BE2C (cell line): ENCODE measurements around the gene CYSLTR2.
A peak's percentile ranks its signal among the peaks of the same experiment; 100 is the strongest.

ENCODE experiments used
- DNase-seq: peaks from one replicate; pipeline ENCODE4 v3.0.0-alpha.2; 2020
- H3K27me3 ChIP-seq: fragments of 250-450 bp; sonication (Bioruptor Pico); 2 replicates; pipeline ENCODE4 v1.5.1; 2020; ENCODE audit warnings: mild to moderate bottlenecking
- H3K36me3 ChIP-seq: fragments of 250-450 bp; sonication (Bioruptor Pico); 2 replicates; pipeline ENCODE4 v1.5.1; 2020; ENCODE audit warnings: mild to moderate bottlenecking
- H3K4me1 ChIP-seq: fragments of 250-450 bp; sonication (Bioruptor Pico); 2 replicates; pipeline ENCODE4 v1.5.1; 2020
- H3K4me3 ChIP-seq: 2 replicates; pipeline ENCODE4 v1.5.1; 2011; ENCODE audit warnings: low read depth, low read length
- H3K9me3 ChIP-seq: fragments of 250-450 bp; sonication (Bioruptor Pico); 2 replicates; pipeline ENCODE4 v1.5.1; 2020
- CTCF ChIP-seq: IDR thresholded peaks from 2 replicates; pipeline ENCODE4 v1.5.1; 2012; ENCODE audit warnings: mild to moderate bottlenecking, low read depth, low read length

The CYSLTR2 gene

GRCh38 chr13:48640767-48641166, 13.0 kb upstream of the CYSLTR2 start:
- no peak for DNase-seq
- no peak for TF ChIP-seq CTCF
- H3K9me3 ChIP-seq, result peaks cover 7% of the 10 kb centered on the region; the same call in 1 of the 2 replicates
- no peak overlapping the region for H3K4me3 ChIP-seq
- peaks cover 41% of the 10 kb centered on the region for H3K4me1 ChIP-seq
- H3K36me3 ChIP-seq, result no peaks in the 10 kb centered on the region
- H3K27me3 ChIP-seq, result no peaks in the 10 kb centered on the region

- TF ChIP-seq CTCF, result no peak
- Histone ChIP-seq H3K27me3 (no peaks in the 10 kb centered on the region), H3K4me1 (peaks cover 47% of the 10 kb centered on the region), H3K36me3 (no peaks in the 10 kb centered on the region), H3K4me3 (0 out of 2 replicates have a peak overlapping the region, but pooled peaks have one; percentile 23), H3K9me3 (peaks cover 3% of the 10 kb centered on the region; the same call in 1 of the 2 replicates)
- peak; percentile 73 for DNase-seq
Measured at GRCh38 chr13:48641404-48641803, 12.3 kb upstream of the CYSLTR2 start.

- H3K4me1 ChIP-seq, result peaks cover 54% of the 10 kb centered on the region
- peak; percentile 81 for DNase-seq
Measured at GRCh38 chr13:48642061-48642460, 11.7 kb upstream of the CYSLTR2 start.

GRCh38 chr13:48643159-48643558, 10.6 kb upstream of the CYSLTR2 start:
- H3K4me3 ChIP-seq, result no peak overlapping the region
- TF ChIP-seq CTCF, result peak; percentile 49
- no peaks in the 10 kb centered on the region for H3K27me3 ChIP-seq
- peaks cover 65% of the 10 kb centered on the region for H3K4me1 ChIP-seq
- DNase-seq, result no peak
- H3K9me3 ChIP-seq, result peaks cover 3% of the 10 kb centered on the region; the same call in 1 of the 2 replicates
- no peaks in the 10 kb centered on the region for H3K36me3 ChIP-seq

More at GRCh38 chr13:48642061-48642460, 11.7 kb upstream of the CYSLTR2 start:
- H3K4me3 ChIP-seq, result peak overlapping the region; percentile 23; the same call in 1 of the 2 replicates
- no peaks in the 10 kb centered on the region for H3K27me3 ChIP-seq
- peaks cover 3% of the 10 kb centered on the region; the same call in 1 of the 2 replicates for H3K9me3 ChIP-seq
- H3K36me3 ChIP-seq, result no peaks in the 10 kb centered on the region
- TF ChIP-seq CTCF, result no peak

GRCh38 chr13:48644141-48644540, 9.6 kb upstream of the CYSLTR2 start:
- Histone ChIP-seq H3K9me3 (no peaks in the 10 kb centered on the region; the same call in 1 of the 2 replicates), H3K36me3 (no peaks in the 10 kb centered on the region), H3K4me1 (peaks cover 65% of the 10 kb centered on the region), H3K4me3 (no peak overlapping the region), H3K27me3 (no peaks in the 10 kb centered on the region)
- peak; percentile 28 for DNase-seq
- TF ChIP-seq CTCF, result no peak

- no peak overlapping the region; the same call in 1 of the 2 replicates for H3K4me3 ChIP-seq
- H3K9me3 ChIP-seq, result no peaks in the 10 kb centered on the region; the same call in 1 of the 2 replicates
- H3K27me3 ChIP-seq, result no peaks in the 10 kb centered on the region
- H3K36me3 ChIP-seq, result no peaks in the 10 kb centered on the region
- no peak for TF ChIP-seq CTCF
- H3K4me1 ChIP-seq, result peaks cover 65% of the 10 kb centered on the region
- peak; percentile 87 for DNase-seq
Measured at GRCh38 chr13:48644951-48645350, 8.8 kb upstream of the CYSLTR2 start.
